Keratinocyte (primary cell): ENCODE measurements around the gene TP63. TPM values are rescaled to one million over a fixed set of nuclear protein-coding genes. Genes with fewer than 3 reads are reported as not detected.

ENCODE experiments used
- DNase-seq: peaks from one replicate; pipeline ENCODE4 v3.0.0-alpha.2; 2011; ENCODE audit warnings: low read depth, missing footprints, low spot score
- FAIRE-seq: peaks from 2 replicates; lab custom pipeline; 2011; peaks lifted over from hg19 to GRCh38; lab: Jason Lieb, UNC
- H2AFZ ChIP-seq: 2 replicates; pipeline ENCODE4 v1.6.0; 2012; ENCODE audit warnings: low read length, control low read depth, inconsistent platforms; ENCODE audit not compliant: control insufficient read depth
- H3K27ac ChIP-seq: 2 replicates; pipeline ENCODE4 v1.5.1; 2011; ENCODE audit warnings: low read length; ENCODE audit not compliant: control insufficient read depth, insufficient read depth
- H3K27me3 ChIP-seq: 3 replicates; pipeline ENCODE4 v1.6.0; 2011; ENCODE audit warnings: low read length; ENCODE audit not compliant: control insufficient read depth, insufficient read depth; ENCODE audit errors: extremely low read depth
- H3K36me3 ChIP-seq, 2 experiments: 2 replicates in 1 of 2; 3 replicates in 1 of 2; pipeline ENCODE4 v1.5.1; 2011; ENCODE audit warnings: low read length in 2 of 2, mild to moderate bottlenecking in 1 of 2; ENCODE audit not compliant: control insufficient read depth in 2 of 2, insufficient read depth in 2 of 2; ENCODE audit errors: extremely low read depth in 1 of 2
- H3K4me1 ChIP-seq: 3 replicates; pipeline ENCODE4 v1.5.1; 2011; ENCODE audit warnings: low read length; ENCODE audit not compliant: control insufficient read depth, insufficient read depth; ENCODE audit errors: extremely low read depth
- H3K4me2 ChIP-seq: 3 replicates; pipeline ENCODE4 v1.6.0; 2011; ENCODE audit warnings: low read depth, low read length; ENCODE audit not compliant: control insufficient read depth, insufficient read depth; ENCODE audit errors: extremely low read depth
- H3K4me3 ChIP-seq, 3 experiments: fragments of 200-600 bp in 1 of 3; sonication (generic) in 1 of 3; 2 replicates in 2 of 3; 3 replicates in 1 of 3; pipeline ENCODE4 v1.5.1; 2011 to 2016; ENCODE audit warnings: low read length in 3 of 3, mild to moderate bottlenecking in 3 of 3, control low read depth in 2 of 3, inconsistent platforms in 1 of 3, low read depth in 1 of 3, mixed read lengths in 1 of 3, mixed run types in 1 of 3, moderate library complexity in 1 of 3; ENCODE audit not compliant: control insufficient read depth in 2 of 3, insufficient read depth in 2 of 3; ENCODE audit errors: extremely low read depth in 1 of 3
- H3K79me2 ChIP-seq: 2 replicates; pipeline ENCODE4 v1.6.0; 2012; ENCODE audit warnings: low read length; ENCODE audit not compliant: control insufficient read depth, insufficient read depth
- H3K9ac ChIP-seq: 3 replicates; pipeline ENCODE4 v1.6.0; 2011; ENCODE audit warnings: low read length; ENCODE audit not compliant: control insufficient read depth, insufficient read depth; ENCODE audit errors: extremely low read depth
- H3K9me1 ChIP-seq: 3 replicates; pipeline ENCODE4 v1.6.0; 2011; ENCODE audit warnings: low read length; ENCODE audit not compliant: control insufficient read depth, insufficient read depth; ENCODE audit errors: extremely low read depth
- H3K9me3 ChIP-seq: 2 replicates; pipeline ENCODE4 v1.5.1; 2012; ENCODE audit warnings: low read depth, low read length; ENCODE audit not compliant: control insufficient read depth
- H4K20me1 ChIP-seq: 3 replicates; pipeline ENCODE4 v1.6.0; 2011; ENCODE audit warnings: low read length; ENCODE audit not compliant: control insufficient read depth, insufficient read depth; ENCODE audit errors: extremely low read depth
- CTCF ChIP-seq, 3 experiments: IDR thresholded peaks in 1 of 3; conservative IDR thresholded peaks in 1 of 3; optimal IDR thresholded peaks in 1 of 3; 2 replicates in 2 of 3; 3 replicates in 1 of 3; pipeline versions ENCODE3 to v1.5.1; 2011; ENCODE audit warnings: low read length in 3 of 3, mild to moderate bottlenecking in 3 of 3, moderate library complexity in 2 of 3, control low read depth in 1 of 3, inconsistent platforms in 1 of 3; ENCODE audit not compliant: insufficient read depth in 2 of 3; ENCODE audit errors: extremely low read depth in 1 of 3
- EZH2 ChIP-seq: IDR thresholded peaks from one replicate; pipeline ENCODE4 v1.6.1; 2012; ENCODE audit warnings: inconsistent platforms, mild to moderate bottlenecking, low read length, moderate library complexity
- dilution Hi-C: fragments of 300-500 bp; cut with MboI; formaldehyde crosslinking; loops from one replicate; pipeline ENCODE4 v1.7.0; 2020; ENCODE audit warnings: low sequenced_read_pairs; ENCODE audit not compliant: extremely low pct_ligation_motif_present
- polyA plus RNA-seq, 5 experiments: library from polyadenylated mRNA; depleted of rRNA in 3 of 5; stranded (reverse) in 3 of 5; stranded (forward) in 1 of 5; unstranded in 1 of 5; fragments of >200 nt; gene quantifications; 1 replicate in 1 of 5; 2 replicates in 3 of 5; 3 replicates in 1 of 5; pipeline versions ENCODE4 v1.2.1 to v1.2.3, GENCODE V29; 2011 to 2012; ENCODE audit warnings: missing spikeins in 2 of 5, low read depth in 1 of 5, low replicate concordance in 1 of 5

Gene TP63
- polyA plus RNA-seq, 1 donor (not counting 4 experiments of a cell fraction or from before 2014, with no cell fraction given), result 214 TPM

- dilution Hi-C loops, result no loop called here
Observed at GRCh38 chr3:189690237-189690636, 59.0 kb downstream of the TP63 start.

GRCh38 chr3:189690672-189691071 lies 59.5 kb downstream of the TP63 start:
- peaks cover 13% of the 10 kb centered on the region for H3K4me1 ChIP-seq
- no peak overlapping the region for H3K9ac ChIP-seq
- dilution Hi-C loops, result no loop called here
- H3K4me2 ChIP-seq, result no peak overlapping the region
- no peaks in the 10 kb centered on the region for H3K27me3 ChIP-seq
- no peak overlapping the region for H2AFZ ChIP-seq
- no peaks in the 10 kb centered on the region for H4K20me1 ChIP-seq
- FAIRE-seq (peak; percentile 5), DNase-seq (no peak)
- no peak overlapping the region for H3K4me3 ChIP-seq
- H3K9me1 ChIP-seq, result no peaks in the 10 kb centered on the region
- H3K27ac ChIP-seq, result no peak overlapping the region
- TF ChIP-seq CTCF (optimal IDR thresholded peaks at IDR 0.05 in 1 of 3, IDR thresholded peaks at IDR 0.05 in 1 of 3, conservative IDR thresholded peaks at IDR 0.05 in 1 of 3; ENCODE audit: extremely low read depth in 1 of 3, insufficient read depth in 2 of 3, low read length in 3 of 3) (no peak), EZH2 (no peak)
- H3K36me3 ChIP-seq, result no peaks in the 10 kb centered on the region
- H3K9me3 ChIP-seq, result no peaks in the 10 kb centered on the region
- no peaks in the 10 kb centered on the region for H3K79me2 ChIP-seq

More at GRCh38 chr3:189690237-189690636, 59.0 kb downstream of the TP63 start:
- Histone ChIP-seq H3K36me3 (no peaks in the 10 kb centered on the region), H3K9me3 (no peaks in the 10 kb centered on the region), H3K79me2 (no peaks in the 10 kb centered on the region), H3K9ac (no peak overlapping the region), H3K27ac (no peak overlapping the region), H3K27me3 (no peaks in the 10 kb centered on the region), H3K4me3 (no peak overlapping the region), H3K4me2 (no peak overlapping the region), H2AFZ (no peak overlapping the region), H3K4me1 (peaks cover 16% of the 10 kb centered on the region), H3K9me1 (no peaks in the 10 kb centered on the region), H4K20me1 (no peaks in the 10 kb centered on the region)
- no peak for TF ChIP-seq CTCF (optimal IDR thresholded peaks at IDR 0.05 in 1 of 3, IDR thresholded peaks at IDR 0.05 in 1 of 3, conservative IDR thresholded peaks at IDR 0.05 in 1 of 3; ENCODE audit: extremely low read depth in 1 of 3, insufficient read depth in 2 of 3, low read length in 3 of 3)
- no peak for TF ChIP-seq EZH2
- no peak for DNase-seq
- FAIRE-seq, result no peak
